DOHH2 (cell line): ENCODE measurements around the gene KIF13A.

Experiments used
- EZH2phosphoT487 ChIP-seq: fragments of 200-600 bp; sonication (generic); IDR thresholded peaks from 2 replicates; pipeline ENCODE4 v1.6.1; 2017; ENCODE audit warnings: borderline replicate concordance, mild to moderate bottlenecking, antibody characterized with exemption, low read length, moderate library complexity, mixed read lengths
- TF ChIP-seq, protein P1 (sequence below): fragments of 200-600 bp; sonication (generic); IDR thresholded peaks from one replicate; pipeline ENCODE4 v1.5.1; 2014; ENCODE audit warnings: antibody characterized with exemption, mild to moderate bottlenecking, low read depth, low read length; ENCODE audit not compliant: poor library complexity, severe bottlenecking

DNA sequence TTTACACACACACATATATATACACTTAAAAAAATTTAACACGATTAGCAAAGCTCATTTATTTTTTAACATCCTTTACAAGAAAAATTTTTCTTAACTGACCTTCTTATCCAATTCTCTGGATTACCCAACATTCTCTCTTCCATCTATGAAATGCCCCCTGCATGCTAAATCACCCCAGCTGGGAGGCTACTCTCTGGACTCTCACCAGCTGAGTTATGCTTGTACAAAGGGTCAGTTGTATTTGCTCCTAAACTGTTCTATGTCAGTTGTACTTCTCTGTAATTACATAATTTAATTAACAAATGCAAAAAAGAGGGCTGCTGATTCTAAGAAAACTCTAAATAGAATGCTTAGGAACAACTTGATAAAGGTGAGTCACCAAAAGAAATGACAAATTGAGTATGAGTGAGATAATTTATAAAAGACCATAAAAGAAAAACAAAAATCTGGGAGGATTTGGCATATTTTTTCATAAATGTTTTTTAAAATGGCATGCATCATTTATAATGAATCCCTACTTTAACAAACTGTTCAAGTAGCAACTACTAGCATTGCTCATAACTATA lies 120.5 kb downstream of the KIF13A start:
- TF ChIP-seq, protein P1, sequence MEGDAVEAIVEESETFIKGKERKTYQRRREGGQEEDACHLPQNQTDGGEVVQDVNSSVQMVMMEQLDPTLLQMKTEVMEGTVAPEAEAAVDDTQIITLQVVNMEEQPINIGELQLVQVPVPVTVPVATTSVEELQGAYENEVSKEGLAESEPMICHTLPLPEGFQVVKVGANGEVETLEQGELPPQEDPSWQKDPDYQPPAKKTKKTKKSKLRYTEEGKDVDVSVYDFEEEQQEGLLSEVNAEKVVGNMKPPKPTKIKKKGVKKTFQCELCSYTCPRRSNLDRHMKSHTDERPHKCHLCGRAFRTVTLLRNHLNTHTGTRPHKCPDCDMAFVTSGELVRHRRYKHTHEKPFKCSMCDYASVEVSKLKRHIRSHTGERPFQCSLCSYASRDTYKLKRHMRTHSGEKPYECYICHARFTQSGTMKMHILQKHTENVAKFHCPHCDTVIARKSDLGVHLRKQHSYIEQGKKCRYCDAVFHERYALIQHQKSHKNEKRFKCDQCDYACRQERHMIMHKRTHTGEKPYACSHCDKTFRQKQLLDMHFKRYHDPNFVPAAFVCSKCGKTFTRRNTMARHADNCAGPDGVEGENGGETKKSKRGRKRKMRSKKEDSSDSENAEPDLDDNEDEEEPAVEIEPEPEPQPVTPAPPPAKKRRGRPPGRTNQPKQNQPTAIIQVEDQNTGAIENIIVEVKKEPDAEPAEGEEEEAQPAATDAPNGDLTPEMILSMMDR, result no peak
- TF ChIP-seq EZH2phosphoT487, result no peak
